Measurements from ENCODE around the gene APOF.
"Not testable (repeated sequence)": the region's sequence is repeated elsewhere in the genome, so short reads cannot be mapped to it uniquely, and the experiment has no call there.

The APOF gene

DNA sequence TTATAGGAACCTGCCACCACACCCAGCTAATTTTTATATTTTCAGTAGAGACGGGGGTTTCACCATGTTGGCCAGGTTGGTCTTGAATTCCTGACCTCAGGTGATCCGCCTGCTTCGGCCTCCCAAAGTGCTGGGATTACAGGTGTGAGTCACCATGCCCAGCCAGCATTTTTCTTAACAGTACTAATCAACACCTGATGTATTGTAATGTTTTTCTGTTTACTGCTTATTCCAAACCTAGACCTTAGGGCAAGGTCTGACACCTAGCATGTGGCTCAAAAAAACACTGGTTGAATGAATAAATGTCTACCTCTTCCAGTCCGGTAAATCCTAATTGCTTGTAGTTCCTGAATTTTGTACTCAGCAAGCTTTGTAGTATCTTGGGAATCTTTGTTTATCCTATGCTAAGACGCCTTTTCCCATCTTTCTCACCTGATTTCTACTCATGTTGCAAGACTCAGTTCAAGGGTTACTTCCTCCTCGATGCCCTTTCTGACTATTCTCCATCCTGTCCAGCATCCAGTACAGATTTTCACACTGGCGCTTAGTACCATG is 31.6 kb downstream of the APOF start:
- DNase-seq: no peak

GRCh38 chr12:56326533-56326932 is 36.1 kb downstream of the APOF start:
- DNase-seq: no peak

DNA sequence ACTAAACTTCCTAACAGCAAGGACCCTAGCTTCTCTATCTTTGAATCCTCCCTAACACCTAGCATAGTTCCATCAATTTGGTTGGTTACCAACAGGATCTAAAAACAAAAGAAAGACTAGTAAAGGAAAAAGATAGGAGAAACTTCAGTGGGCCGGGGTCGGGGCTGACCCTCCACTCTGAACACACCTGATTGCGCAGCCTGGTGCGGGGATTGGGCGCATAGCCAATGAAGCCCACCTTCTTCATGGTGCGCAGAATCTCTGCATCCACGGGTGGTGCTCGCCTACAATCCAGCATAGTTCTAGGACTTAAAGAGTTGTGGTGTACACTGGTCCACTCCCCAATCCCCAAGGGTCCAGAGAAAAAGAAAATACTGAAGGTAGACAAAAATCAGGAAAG is 36.5 kb downstream of the APOF start:
- DNase-seq: no peak

DNA sequence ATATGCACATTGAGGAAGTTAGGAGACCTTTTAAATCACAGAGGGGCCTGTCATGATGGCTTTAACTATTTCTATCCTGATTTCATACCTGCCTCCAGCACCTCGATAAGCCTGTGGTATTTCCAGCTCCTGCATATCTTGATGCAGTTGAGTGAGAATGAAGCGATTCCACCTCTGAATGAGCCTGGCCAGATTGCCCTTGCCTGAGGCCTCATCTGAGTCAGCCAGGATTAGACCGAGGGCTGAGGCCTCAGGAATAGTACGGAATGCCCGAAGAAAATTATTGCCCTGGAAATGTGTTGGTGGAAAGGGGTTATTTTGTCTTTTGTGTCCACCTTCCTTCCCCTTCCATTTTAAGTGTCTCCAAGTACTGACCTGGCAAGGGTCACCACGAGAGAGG is 38.5 kb downstream of the APOF start:
- no peak for DNase-seq

DNA sequence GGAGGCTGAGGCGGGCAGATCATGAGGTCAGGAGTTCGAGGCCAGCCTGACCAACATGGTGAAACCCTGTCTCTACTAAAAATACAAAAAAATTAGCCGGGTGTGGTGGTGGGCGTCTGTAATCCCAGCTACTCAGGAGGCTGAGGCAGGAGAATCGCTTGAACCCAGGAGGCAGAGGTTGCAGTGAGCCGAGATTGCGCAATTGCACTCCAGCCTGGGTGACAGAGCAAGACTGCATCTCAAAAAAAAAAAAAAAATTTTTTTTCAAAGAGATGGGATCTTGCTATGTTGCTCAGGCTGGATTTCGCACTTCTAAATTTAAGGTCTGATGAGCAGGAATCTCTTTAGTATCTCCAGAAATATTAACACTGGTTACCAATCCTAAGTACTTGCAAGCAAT is 41.0 kb downstream of the APOF start:
- not testable (repeated sequence) for DNase-seq

DNA sequence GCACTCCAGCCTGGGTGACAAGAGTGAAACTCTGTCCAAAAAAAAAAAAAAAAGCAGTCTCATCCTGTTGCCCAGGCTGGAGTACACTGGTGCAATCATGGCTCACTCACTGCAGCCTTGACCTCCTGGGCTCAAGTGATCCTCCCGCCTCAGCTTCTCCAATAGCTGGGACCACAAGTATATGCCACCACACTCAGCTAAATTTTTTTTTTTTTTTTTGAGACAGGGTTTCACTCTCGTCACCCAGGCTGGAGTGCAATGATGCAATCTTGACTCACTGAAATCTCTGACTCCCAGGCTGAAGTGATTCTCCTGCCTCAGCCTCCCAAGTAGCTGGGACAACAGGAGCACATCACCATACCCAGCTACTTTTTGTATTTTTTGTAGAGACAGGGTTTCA is 41.6 kb downstream of the APOF start:
- no peak for DNase-seq

DNA sequence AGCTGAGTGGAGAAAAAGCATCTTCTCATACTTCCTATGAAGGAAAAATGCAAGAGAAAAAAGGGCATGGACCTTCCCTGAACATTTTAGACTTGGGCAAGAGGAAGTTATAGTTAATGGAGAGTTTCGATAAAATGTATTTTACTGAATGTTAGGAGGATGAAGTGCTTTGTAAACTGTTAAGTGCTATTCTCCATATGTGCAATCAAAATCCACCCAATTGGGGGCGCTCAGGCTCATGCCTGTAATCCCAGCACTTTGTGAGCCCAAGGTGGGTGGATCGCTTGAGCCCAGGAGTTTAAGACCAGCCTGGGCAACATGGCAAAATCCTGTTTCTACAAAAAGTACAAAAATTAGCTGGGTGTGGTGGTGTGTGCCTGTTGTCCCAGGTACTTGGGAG is 45.0 kb downstream of the APOF start:
- no peak for DNase-seq

- peak; percentile 95 for DNase-seq
Measured at GRCh38 chr12:56315622-56316473, 46.8 kb downstream of the APOF start, which contains the start of gene CNPY2. Gene CNPY2 (minus strand): TSS chr12:56315988. CDS start chr12:56315217, 771 bp downstream.

- no peak for DNase-seq
Measured at GRCh38 chr12:56315249-56315621, 47.4 kb downstream of the APOF start.

GRCh38 chr12:56311003-56311402 is 51.7 kb downstream of the APOF start:
- DNase-seq: no peak
